Right lobe of liver (tissue), 4 donors: Measurements from ENCODE around the gene CHERP.

Source experiments
- POLR2A ChIP-seq: fragments of 450-650 bp; IDR thresholded peaks from one replicate; pipeline ENCODE4 v1.6.1; 2017; ENCODE audit warnings: antibody characterized with exemption, mild to moderate bottlenecking
- TF ChIP-seq, protein P1 (sequence below), 4 donors: fragments of 200-600 bp in 3 of 4; fragments of 450-650 bp in 1 of 4; IDR thresholded peaks; one replicate each; pipeline versions ENCODE4 v1.5.1 to v1.8.0; 2016 to 2022; ENCODE audit warnings: antibody characterized with exemption in 4 of 4, mild to moderate bottlenecking in 2 of 4
- donor health status: DM: no; HTN: no; CAD: no.
- donor health status: DM: no; HTN: no; CAD: no.
- donor health status: DM: no; HTN: yes; CAD: no.

DNA sequence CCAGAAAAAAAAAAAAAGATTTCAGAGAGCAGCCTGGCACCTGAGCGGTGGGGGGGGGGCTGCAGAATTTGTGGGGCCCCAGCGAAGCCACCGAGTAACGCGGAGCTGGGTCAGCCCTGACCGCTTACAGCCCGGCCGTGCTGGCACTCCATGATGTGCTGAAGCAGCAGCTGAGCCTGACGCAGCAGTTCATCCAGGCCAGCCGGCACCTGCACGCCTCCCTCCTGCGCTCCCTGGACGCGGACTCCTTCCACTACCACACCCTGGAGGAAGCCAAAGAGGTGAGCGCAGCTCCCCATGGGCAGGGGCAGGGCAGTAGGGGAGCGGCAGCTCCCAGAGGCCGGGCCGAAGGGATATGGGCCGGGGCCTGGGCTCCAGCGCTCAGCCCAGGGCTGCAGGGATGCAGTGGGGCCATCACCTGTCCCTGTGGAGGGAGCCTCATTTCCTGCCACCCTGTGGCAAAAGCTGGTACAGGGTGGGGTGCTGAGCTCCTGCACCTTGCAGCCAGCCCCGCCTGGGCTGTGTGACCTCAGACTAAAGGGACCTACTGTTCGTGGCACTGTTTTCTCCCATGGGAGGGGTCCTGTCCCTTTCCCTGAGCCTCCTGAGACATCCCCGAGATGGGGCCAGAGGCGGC is 27.7 kb downstream of the CHERP start:
- TF ChIP-seq, protein P1, sequence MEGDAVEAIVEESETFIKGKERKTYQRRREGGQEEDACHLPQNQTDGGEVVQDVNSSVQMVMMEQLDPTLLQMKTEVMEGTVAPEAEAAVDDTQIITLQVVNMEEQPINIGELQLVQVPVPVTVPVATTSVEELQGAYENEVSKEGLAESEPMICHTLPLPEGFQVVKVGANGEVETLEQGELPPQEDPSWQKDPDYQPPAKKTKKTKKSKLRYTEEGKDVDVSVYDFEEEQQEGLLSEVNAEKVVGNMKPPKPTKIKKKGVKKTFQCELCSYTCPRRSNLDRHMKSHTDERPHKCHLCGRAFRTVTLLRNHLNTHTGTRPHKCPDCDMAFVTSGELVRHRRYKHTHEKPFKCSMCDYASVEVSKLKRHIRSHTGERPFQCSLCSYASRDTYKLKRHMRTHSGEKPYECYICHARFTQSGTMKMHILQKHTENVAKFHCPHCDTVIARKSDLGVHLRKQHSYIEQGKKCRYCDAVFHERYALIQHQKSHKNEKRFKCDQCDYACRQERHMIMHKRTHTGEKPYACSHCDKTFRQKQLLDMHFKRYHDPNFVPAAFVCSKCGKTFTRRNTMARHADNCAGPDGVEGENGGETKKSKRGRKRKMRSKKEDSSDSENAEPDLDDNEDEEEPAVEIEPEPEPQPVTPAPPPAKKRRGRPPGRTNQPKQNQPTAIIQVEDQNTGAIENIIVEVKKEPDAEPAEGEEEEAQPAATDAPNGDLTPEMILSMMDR (IDR thresholded peaks at IDR 0.05): no peak
- no peak for TF ChIP-seq POLR2A
